ENCODE measurements around the gene SPATA31C2.

The SPATA31C2 gene

GRCh38 chr9:88084357-88085183 is 53.7 kb downstream of the SPATA31C2 start:
- H3K4me2 ChIP-seq = no peak overlapping the region
- H3K4me3 ChIP-seq (IDR thresholded peaks at IDR 0.05; ENCODE audit: insufficient read depth, low read depth, low read length) = no peak overlapping the region
- H3K27ac ChIP-seq = no peak overlapping the region
- H3K36me3 ChIP-seq (ENCODE audit: insufficient read depth) = no peaks in the 10 kb centered on the region
- H2AFZ ChIP-seq (ENCODE audit: low read depth) = no peak overlapping the region
- no peak for TF ChIP-seq CTCF (conservative IDR thresholded peaks at IDR 0.05; ENCODE audit: low read depth, low read length)
- no peaks in the 10 kb centered on the region for H3K79me2 ChIP-seq (ENCODE audit: insufficient read depth, low read depth)
- no peaks in the 10 kb centered on the region for H3K4me1 ChIP-seq (ENCODE audit: low read depth, poor library complexity, severe bottlenecking)
- H3K9ac ChIP-seq = no peak overlapping the region
- H4K20me1 ChIP-seq (ENCODE audit: insufficient read depth) = no peaks in the 10 kb centered on the region
- no peaks in the 10 kb centered on the region for H3K27me3 ChIP-seq (ENCODE audit: insufficient read depth, low read depth)

Measured in KMS-11 (cell line).